Astrocyte (in vitro differentiated cells and primary cell): ENCODE results near the gene TOMM5.

Experiments used
- CTCF ChIP-seq: IDR thresholded peaks from 2 replicates; pipeline ENCODE4 v1.5.1; 2011; ENCODE audit warnings: low read depth, mild to moderate bottlenecking, inconsistent platforms, low read length, moderate library complexity; ENCODE audit not compliant: insufficient read depth
- EZH2 ChIP-seq: IDR thresholded peaks from 2 replicates; pipeline ENCODE4 v1.6.1; 2012; ENCODE audit warnings: mild to moderate bottlenecking, low read length, inconsistent platforms; ENCODE audit not compliant: insufficient read depth

GRCh38 chr9:37566716-37567115 is 25.7 kb downstream of the TOMM5 start:
- TF ChIP-seq CTCF (no peak), EZH2 (no peak)
